ENCODE results near the gene TRAPPC14.
"Not testable (repeated sequence)": the region's sequence is repeated elsewhere in the genome, so short reads cannot be mapped to it uniquely, and the experiment has no call there.

The TRAPPC14 gene, protein sequence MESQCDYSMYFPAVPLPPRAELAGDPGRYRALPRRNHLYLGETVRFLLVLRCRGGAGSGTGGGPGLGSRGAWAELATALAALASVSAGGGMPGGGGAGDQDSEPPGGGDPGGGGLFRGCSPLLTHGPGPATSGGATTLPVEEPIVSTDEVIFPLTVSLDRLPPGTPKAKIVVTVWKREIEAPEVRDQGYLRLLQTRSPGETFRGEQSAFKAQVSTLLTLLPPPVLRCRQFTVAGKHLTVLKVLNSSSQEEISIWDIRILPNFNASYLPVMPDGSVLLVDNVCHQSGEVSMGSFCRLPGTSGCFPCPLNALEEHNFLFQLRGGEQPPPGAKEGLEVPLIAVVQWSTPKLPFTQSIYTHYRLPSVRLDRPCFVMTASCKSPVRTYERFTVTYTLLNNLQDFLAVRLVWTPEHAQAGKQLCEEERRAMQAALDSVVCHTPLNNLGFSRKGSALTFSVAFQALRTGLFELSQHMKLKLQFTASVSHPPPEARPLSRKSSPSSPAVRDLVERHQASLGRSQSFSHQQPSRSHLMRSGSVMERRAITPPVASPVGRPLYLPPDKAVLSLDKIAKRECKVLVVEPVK

DNA sequence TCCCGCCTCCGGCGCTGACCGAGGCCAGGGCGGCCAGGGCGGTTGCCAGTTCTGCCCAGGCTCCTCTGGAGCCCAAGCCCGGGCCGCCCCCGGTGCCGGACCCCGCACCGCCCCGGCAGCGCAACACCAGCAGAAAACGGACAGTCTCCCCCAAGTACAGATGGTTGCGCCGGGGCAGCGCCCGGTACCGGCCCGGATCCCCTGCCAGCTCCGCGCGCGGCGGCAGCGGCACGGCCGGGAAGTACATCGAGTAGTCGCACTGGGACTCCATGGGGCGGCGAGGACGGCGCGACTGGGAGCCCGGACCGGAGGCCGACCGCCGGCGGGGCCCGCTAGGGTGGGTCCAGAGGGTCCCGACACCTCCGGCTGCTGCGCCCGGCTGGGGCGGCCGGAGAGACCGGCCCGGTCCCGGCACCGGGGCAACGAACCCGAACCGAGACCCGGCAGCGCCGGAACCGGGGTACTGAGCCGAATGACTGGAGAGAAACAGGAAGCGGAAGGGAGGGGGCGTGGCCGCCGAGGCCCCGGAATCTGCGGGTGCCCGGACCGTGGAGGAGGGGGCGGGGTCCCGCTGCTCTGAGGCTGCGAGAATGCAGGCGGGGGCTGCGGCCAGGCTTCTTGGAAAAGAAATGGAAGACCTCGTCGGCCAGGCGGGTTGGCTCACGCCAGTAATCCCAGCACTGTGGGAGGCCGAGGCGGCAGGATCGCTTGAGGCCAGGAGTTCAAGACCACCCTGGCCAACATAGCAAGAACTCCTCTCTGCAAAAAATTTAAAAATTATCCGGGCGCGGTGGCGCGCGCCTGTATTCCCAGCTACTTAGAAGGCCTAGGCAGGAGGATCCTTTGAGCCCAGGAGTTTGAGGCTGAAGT is at the start of gene TRAPPC14:
TRAPPC14 (minus strand) TSS at position 495 of the 870 bp plus-strand sequence; CDS start at position 271, 224 bp downstream.
- peak; percentile 96 for DNase-seq

DNA sequence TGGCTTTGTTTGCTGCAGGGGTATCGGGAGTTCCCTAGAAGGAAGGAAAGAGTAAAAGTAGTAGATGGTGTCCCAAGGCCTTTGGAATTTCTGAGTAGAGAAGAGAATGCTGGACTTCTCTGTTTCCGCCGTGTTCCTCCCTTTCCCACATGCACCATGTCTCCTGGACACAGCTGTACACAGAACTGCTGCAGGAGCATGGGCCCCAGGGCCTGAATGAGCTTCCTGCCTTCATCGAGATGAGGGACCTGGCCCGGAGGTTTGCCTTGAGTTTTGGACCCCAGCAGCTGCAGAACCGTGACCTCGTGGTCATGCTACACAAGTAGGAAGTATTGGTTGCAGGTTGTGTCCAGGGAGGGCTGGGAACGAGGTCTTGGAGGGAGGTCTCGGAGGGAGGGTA is 45.9 kb upstream of the TRAPPC14 start:
- DNase-seq, result no peak

DNA sequence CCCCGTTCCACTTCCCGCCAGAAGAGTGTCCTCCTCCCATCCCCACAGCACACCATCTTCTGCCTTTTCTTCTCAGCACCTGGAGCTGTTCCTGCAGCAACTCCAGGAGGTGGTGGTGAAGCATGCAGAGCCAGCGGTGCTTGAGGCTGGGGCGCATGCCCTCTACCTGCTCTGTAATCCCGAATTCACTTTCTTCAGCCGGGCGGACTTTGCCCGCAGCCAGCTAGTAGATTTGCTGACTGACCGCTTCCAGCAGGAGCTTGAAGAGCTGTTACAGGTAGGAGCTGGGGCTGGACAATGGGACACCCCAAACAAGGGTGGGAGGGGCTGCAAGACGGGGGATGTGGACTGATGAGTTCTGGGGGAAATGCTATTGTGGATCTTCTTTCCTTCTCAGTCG is 42.2 kb upstream of the TRAPPC14 start:
- no peak for DNase-seq

DNA sequence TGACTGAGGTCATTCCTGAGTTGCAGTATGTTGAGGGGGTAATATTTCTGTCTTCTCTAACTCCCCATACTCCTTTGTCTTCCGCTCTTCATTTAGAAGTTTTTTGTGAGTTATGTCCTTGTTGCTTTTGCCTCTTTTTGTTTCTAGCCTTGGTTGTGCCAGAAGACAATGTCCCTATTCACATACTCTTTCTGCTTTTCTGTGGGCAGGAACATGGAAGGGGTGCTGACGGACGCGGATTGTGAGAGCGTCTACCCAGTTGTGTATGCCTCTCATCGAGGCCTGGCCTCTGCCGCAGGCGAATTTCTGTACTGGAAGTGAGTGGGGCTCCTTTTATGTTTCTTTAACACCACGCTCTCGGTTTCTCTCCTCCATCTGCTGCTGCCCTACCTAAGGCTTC is 39.7 kb upstream of the TRAPPC14 start:
- DNase-seq, result no peak

DNA sequence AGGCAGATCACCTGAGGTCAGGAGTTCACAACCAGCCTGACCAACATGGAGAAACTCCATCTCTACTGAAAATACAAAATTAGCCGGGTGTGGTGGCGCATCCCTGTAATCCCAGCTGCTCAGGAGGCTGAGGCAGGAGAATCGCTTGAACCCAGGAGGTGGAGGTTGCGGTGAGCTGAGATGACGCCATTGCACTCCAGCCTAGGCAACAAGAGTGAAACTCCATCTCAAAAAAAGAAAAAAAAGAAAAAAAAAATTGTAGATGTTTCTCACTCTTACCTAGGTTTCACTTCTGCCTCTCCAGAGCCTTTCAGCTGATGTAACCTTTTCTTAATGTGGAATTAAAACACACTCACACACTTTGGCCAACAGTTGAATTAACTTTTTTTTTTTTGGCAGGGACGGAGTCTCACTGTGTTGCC is 37.4 kb upstream of the TRAPPC14 start:
- not testable (repeated sequence) for DNase-seq

DNA sequence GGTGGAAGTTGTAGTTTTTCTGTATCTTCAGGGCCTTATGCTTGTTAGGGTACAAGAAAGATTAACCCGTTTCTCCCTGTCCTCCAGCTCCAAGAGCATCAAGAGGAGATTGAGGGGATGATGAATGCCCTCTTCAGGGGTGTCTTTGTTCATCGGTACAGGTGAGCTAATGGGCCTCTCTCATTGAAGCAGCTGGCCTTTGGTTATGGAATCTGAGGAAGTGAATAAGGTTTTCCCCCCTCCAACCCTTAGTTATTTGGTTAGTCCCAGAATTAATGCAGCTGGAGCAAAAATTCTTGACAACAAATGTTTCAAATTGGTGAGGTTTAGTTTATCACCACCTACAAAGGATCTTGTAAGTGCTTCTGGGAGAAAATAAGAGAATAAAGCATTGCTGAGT is 36.7 kb upstream of the TRAPPC14 start:
- DNase-seq, result no peak

DNA sequence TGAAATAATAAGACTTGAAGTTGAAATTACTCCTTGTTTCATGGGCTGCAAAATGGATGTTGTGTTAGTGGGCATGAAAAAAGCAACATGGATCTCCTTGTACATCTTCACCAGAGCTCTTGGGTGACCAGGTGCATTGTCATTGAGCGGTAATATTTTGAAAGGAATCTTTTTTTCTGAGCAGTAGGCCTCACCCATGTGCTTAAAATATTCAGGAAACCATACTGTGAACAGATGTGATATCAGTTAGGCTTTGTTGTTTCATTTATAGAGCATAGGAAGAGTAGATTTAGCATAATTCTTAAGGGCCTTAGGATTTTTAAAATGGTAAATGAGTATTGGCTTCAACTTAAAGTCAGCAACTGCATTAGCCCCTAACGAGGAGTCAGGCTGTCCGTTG is 34.4 kb upstream of the TRAPPC14 start:
- no peak for DNase-seq

DNA sequence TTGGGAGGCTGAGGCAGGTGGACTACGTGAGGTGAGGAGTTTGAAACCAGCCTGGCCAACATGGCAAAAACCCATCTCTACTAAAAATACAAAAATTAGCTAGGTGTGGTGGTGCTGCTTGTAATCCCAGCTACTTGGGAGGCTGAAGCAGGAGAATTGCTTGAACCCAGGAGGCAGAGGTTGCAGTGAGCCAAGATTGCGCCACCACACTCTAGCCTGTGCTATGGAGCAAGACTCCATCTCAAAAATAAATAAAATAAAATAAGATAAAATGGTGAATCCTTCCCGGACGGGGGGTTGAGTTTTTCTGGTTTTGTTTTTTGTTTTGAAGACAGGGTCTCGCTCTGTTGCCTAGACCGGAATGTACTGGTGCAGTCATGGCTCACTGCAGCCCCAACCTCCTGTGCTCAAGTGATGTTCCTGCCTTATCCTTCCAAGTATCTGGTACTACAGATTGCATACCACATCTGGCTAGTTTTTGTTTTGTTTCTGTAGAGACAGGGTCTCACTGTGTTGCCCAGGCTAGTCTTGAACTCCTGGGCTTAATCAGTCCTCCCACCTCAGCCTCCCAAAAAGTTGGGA is 33.8 kb upstream of the TRAPPC14 start:
- not testable (repeated sequence) for DNase-seq

DNA sequence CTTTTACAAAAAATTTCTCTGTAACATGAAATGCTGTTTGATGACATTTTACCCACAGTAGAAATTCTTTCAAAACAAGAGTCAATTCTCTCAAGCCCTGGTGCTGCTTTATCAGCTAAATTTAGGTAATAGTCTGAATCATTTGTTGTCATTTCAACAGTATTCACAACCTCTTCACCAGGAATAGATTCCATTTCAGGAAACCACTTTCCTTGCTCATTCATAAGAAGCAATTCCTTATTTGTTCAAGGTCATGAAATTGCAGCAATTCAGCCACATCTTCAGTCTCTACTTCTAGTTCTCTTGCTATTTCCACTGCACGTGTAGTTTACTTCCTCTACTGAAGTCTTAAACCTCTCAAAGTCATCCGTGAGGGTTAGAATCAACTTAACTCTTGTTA is 33.3 kb upstream of the TRAPPC14 start:
- DNase-seq, result no peak

DNA sequence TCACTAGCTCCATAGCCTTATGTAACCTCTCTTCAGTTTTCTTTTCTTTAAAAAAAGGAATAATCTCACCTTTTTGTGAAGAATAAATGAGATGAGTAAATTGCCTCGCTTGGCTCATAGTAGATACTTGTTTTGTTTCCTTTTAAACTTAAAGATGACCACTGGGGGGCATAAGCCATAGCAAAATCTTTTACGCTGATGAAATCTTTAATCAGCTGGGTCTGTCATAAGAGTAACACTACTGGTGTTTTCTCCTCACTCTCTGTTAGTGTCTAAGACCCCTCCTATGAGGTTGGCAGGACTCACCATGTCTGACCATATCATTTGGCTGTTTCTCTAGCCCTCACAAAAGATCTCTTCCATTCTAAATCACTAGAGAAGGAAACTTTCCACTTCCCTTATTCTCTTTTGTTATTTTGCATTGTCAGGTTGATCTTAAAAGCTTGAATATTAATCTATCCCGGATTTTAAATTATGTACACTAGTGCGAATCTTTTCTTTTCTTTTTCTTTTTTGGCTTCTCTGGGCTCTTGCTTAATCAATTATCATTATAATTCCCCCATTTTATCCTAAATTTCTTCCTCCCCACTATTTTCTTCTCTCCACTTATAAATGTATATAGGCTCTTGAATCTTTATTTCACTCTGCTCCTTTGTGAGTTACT is 31.7 kb upstream of the TRAPPC14 start:
- no peak for DNase-seq

DNA sequence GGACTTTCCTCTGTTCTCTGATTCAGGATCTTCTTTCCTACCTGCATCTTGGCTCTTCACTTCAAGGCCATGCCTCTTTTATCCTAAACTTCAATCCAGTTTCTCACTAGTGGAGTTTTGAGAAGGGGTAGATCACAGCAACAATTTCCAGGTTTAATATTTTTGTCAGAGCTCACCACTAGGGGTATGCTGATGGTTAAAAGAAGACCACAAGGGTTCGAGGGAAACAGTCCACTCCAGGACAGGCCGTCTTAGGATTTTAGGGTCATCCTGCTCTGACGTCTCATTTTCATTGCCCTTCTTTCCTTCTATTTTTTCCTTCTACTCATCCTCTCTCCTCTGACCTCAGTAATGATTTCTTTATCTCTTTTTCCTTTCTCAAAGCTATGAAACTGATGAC is 30.5 kb upstream of the TRAPPC14 start:
- DNase-seq, result no peak

DNA sequence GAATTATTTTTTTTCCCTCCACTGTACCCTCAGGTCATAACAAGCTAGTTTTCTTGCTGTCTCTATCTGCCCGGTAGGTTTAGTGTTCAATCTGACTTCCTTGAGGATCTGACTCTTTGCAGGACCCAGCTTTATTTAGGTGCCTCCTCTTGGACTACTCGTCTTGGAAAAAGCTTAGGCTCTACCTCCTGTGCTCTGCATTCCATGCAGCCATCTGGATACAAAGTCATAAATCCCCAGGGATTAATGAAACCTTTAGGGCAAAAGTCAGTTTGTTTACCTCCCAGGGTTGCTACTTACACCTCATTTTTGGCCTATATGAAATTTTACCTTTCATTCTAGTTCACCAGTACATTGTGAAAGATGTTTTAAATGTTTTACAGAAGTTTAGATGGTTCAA is 27.2 kb upstream of the TRAPPC14 start:
- no peak for DNase-seq

DNA sequence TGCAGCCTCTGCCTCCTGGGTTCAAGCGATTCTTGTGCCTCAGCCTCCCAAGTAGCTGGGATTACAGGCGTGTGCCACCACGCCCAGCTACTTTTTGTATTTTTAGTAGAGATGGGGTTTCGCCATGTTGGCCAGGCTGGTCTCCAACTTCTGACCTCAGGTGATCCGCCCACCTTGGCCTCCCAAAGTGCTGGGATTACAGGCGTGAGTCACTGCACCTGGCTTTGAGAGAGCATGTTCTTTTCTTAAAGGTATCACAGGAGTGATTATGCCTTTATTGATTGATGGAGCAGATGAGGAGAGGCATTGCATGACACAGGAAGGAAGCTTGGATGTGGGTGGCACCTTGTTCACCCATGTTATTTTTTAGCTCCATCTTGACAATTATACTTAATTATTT is 24.6 kb upstream of the TRAPPC14 start:
- not testable (repeated sequence) for DNase-seq

DNA sequence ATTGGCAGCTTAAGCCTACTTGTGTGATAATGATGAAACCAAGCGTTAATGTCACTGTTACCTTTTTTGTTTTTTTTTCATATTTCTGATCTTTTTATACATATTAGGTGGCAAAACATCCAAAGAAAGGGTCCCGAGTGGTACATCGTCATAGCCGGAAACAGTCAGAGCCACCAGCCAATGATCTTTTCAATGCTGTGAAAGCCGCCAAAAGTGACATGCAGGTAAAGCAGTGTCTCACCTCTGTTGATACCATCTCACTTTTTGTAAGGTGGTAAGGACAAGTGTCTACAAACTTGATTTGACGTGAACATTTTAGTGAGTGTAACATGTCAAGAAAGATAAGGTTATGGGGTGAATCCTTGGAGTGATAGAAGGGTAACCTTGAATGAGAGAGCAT is 24.1 kb upstream of the TRAPPC14 start:
- not testable (repeated sequence) for DNase-seq

DNA sequence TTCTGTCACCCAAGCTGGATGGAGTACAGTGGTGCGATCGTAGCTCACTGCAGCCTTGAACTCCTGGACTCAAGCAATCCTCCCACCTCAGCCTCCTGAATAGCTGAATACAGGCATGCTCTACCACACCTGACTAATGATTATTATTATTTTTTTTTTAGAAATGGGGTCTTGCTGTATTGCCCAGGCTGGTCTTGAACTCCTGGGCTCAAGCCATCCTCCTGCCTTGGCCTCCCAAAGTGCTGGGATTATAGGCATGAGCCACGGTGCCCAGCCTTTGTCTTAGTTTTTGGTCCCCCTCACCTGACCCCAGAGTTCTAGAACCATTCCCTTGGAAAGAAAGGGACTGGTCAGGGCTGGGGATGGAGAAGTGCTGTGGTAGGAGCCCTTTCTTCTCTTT is 21.6 kb upstream of the TRAPPC14 start:
- DNase-seq, result not testable (repeated sequence)

DNA sequence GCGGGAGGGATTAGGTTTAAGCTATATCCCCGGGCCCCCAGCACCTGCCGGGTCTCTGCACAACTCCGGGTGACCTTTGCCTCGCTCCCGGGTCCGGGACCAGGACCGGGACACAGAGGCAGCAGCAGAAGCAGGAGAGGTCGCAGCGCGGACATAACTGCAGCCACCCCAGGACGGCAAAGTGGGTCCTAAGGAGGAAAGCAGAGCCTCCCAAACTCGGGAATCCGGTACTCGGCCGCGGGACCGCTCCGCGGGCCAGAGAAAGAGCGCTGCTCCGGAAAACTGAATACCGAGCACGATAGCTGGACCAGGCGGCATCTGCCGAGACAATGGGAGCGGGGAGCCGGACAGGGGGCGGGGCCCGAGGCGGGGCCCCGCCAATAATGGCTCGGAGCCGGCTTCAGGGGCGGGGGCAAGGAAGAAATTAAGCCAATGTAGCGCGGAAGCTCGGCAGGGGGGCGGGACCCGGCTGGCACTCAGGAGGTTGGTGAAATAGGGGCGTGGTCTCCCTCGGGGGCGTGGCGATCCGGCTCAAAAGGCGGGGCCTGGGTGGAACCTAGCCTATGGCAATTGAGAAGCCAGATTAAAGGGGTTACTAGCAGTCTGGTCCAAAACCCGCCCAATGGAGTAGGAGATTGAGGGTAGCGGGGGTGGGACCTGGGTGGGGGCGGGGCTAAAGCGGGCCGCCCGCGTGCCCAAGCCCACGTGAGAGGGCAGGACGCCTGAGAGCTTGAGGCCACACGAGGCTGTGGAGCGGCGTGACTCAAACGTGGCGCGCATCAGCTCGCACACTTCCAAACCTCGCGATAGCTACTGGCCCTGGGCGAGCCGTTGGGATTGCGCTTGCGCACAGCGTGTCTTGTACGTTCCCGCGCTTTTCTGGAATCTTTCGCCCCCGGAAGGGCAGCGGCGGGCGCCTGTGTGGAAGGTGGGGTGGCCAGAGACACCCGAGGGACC is 18.8 kb upstream of the TRAPPC14 start, which contains the start of the genes GPC2 and STAG3:
GPC2 (minus strand) TSS at position 337 of the 957 bp plus-strand sequence; CDS start at position 155, 182 bp downstream.
STAG3 (plus strand) TSS at position 874 of the 957 bp plus-strand sequence. CDS start 2,639 bp downstream, outside the sequence.
- DNase-seq, result peak; percentile 98

DNA sequence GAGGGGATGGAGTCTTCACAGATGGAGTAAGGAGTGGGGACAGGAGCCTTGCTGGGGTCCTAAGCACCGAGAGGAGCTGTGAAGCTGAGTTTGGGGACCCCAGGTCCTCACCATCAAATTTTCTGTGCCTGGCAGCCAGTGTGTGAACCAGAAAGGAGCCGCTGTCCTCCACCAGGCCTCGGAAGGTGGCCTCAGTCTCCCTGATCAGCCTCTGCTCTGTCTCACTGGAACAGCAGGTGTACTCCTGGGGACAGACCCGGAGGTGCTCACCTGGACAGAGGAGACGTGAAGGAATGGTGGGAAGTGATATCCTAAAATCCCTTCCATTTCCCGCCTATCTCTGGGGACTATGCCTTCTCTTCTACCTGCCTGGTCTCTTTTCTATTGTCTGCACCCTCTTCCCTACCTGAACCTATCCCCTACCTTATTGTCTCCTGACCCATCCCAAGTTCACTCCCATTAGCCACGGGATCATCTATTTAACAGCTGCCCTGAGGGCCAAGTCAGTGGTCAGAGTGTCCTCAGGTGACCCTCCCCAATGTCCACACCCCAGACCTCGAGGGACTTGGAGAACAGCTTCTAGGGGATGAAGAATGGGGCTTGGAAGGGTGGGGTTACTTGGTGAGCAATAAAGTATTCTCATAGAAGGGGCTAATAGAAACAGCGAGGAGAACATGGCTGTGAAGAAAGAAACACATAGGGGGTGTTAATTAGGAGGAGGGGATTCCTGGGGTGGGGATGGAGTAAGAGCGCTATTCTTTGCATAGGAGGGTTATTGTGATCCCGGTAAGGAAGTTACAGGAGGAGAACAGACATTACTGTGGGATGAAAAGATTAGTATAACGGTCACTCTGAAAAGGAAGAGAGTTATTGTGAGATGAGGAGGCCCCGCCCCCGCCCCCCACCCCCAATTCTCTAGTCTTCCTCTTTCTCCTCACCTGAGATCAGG is 17.8 kb upstream of the TRAPPC14 start:
- no peak for DNase-seq

DNA sequence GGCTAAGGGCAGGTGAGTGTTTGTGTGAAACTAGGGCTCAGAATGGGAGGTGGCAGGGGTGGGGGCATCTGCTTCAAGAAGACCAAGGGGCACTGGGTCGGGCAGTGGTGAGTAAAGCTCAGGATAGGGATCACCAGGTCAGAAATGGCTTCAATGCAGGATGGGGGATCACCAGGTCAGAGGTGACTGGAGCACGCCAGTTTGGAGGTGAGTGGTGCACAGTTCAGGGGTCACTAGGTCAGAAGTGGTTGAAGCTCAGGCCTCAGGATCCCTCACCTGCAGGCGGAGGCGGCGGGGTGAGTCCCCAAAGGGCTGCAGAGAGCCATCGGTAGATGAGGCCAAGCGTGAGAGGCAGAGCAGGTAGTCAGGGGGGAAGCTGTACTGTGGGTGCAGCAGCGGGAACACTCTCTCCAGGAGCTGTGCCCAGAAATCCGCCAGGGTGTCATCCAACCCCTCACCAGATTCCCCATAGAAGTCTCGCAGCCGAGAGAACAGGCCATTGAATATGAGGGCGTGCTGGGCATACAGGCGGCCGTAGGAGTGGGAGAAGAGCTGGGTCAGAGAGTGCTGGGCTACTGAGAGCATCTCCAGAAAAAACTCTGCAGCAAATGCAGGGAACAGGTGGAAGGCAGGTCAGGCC is 16.9 kb upstream of the TRAPPC14 start:
- DNase-seq, result peak; percentile 48

DNA sequence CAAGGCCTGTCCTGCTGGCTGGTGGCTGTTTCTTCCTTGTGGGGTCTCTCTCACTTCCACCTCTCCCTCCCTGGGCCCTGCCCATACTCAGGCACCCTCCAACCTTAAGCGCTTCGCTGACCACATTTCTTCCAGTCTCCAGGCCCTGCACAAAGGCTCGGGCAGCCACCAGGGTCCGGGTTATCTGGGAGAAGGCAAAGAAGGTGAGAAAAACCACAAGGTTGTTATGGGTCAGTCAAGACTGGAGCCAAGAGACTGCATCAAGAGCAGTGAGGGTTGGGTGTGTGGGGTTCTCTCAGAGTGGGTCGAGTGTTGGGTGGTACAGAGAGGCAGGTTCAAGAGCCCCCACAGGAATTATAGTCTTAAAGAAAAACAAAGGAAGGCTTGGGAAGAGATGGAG is 16.1 kb upstream of the TRAPPC14 start:
- DNase-seq, result no peak
